Measurements from ENCODE around the gene USH1C. TPM values are rescaled to one million over a fixed set of nuclear protein-coding genes. Genes with fewer than 3 reads are reported as not detected.
A peak's percentile ranks its signal among the peaks of the same experiment; 100 is the strongest.

The USH1C gene
- total RNA-seq, 4 donors from 2014 or later = 0.29 to 3.2 TPM; not detected in 2

DNA sequence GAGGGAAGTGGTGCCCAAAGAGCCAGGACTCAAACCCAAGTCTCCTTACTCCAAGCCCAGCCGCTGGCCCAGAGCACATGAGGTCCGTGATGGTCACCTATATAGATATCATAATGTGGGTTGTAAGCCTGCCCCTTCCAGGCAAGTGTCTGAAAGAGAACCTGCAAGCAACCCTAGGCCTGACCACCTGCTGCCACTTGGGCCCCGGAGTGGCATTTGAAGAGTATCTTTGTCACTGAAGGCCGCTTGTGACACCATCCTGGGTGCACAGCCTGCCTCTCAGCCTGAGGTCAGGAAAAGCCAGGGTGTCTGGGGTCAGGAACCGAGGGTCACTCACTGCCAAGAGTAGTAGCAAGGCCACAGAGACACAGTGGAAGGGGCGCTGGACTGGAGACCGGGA is 35.2 kb upstream of the USH1C start:
- 85 to 89% methylated on average over 7 of the region's 7 CpGs for WGBS, 2 donors
- intact Hi-C loops (cut with DNase I; ENCODE audit: low total_unique reads) = no loop called here
- H3K4me3 ChIP-seq (ENCODE audit: low read depth, poor library complexity, severe bottlenecking) = no peak overlapping the region
- peak in 1 of 2 donors; percentile 73 for DNase-seq (ENCODE audit: low spot score in 2 of 2)
- TF ChIP-seq CTCF (IDR thresholded peaks at IDR 0.05) (no peak), POLR2A (IDR thresholded peaks at IDR 0.05) (no peak)

DNA sequence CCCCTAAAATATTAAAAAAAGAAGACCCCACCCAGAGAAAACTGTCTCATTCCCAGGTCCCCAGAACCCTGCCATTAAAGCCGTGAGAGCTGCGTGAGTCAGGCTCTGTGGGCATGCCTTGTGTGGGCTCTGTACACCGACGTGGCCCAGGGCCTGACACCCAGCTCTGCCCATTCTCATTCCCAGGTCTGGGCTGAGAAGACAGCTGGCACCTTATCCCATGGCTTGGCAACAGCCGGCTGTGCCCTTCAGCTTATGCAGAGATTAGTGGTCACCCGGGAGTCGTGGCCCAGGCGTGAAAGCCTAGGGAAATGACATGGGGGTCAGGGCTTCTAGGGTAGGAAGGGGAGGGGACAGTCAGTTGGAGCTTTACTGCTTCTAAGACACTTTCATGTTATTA is 34.7 kb upstream of the USH1C start:
- TF ChIP-seq POLR2A (IDR thresholded peaks at IDR 0.05) (no peak), CTCF (IDR thresholded peaks at IDR 0.05) (no peak)
- intact Hi-C loops (cut with DNase I; ENCODE audit: low total_unique reads) = no loop called here
- DNase-seq (ENCODE audit: low spot score in 2 of 2) = peak in 1 of 2 donors; percentile 60
- WGBS, 2 donors = 84 to 96% methylated on average over 8 of the region's 8 CpGs
- H3K4me3 ChIP-seq (ENCODE audit: low read depth, poor library complexity, severe bottlenecking) = no peak overlapping the region

GRCh38 chr11:17578296-17578695 is 34.1 kb upstream of the USH1C start:
- no peak overlapping the region for H3K4me3 ChIP-seq (ENCODE audit: low read depth, poor library complexity, severe bottlenecking)
- peak in 1 of 2 donors; percentile 79 for DNase-seq (ENCODE audit: low spot score in 2 of 2)
- intact Hi-C loops (cut with DNase I; ENCODE audit: low total_unique reads) = no loop called here
- WGBS, 2 donors = 84 to 86% methylated on average over 11 of the region's 11 CpGs
- TF ChIP-seq POLR2A (IDR thresholded peaks at IDR 0.05) (no peak), CTCF (IDR thresholded peaks at IDR 0.05) (no peak)

DNA sequence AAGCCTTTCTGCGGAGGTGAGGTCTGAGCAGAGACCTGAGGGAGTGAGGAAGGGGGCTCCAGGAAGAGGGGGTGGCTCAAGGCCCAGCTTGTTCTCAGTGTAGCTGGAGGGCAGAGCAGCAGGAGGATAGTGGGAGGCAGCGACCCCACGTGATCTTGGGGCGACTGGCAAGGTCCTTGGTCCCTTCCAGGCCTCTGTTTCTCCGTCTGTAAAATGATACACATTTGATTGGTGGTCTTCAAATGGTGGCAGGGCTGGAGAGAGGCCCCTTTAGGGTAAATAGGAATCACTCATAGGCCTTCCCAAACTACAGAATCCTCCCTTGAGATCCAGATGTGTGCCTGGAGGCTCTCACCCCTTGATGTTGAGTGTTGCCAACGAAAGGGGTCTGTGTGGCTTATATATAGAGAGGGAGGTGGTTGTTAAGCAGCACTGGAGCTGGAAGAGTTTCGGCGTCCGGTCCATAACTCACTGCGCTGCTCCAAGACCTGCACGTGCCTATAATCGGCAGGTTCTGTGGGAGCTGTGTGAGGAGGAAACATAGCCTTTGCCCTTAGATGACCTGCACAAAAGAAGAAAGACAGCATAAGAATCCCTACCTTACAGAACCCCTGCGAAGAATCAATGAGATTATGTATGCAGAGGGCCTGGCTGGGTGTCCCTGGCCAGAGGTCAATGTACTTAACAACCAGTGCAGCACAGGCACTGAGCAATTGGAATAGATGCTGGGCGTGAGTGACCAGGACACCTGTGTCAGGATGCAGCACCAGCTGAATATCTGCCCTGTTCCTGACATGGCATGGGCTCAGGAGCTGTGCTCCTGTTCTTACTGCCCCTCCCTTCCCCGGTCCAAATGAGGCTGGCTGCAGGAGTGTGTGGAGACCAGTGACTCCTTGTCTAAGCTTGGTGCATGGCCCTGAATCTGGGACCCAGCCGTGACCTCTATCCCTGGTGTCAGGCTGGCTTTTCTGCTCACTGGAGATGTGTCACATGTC is 31.5 kb upstream of the USH1C start:
- no peak for TF ChIP-seq CTCF (IDR thresholded peaks at IDR 0.05)
- TF ChIP-seq POLR2A (IDR thresholded peaks at IDR 0.05) = no peak
- no peak overlapping the region for H3K4me3 ChIP-seq (ENCODE audit: low read depth, poor library complexity, severe bottlenecking)
- WGBS, 2 donors = 86% methylated on average over 16 of the region's 16 CpGs
- intact Hi-C loops (cut with DNase I; ENCODE audit: low total_unique reads) = no loop called here
- peak in 1 of 2 donors; percentile 81 for DNase-seq (ENCODE audit: low spot score in 2 of 2)

- 86 to 92% methylated on average over 9 of the region's 9 CpGs for WGBS, 2 donors
- intact Hi-C loops (cut with DNase I; ENCODE audit: low total_unique reads) = no loop called here
- DNase-seq (ENCODE audit: low spot score in 2 of 2) = peak in 1 of 2 donors; percentile 82
- H3K4me3 ChIP-seq (ENCODE audit: low read depth, poor library complexity, severe bottlenecking) = no peak overlapping the region
- TF ChIP-seq POLR2A (IDR thresholded peaks at IDR 0.05) (no peak), CTCF (IDR thresholded peaks at IDR 0.05) (no peak)
Measured at GRCh38 chr11:17574141-17575091, 30.2 kb upstream of the USH1C start.
